HG02840 (cell line): Measurements from ENCODE around the gene PIGN.
"Not testable (repeated sequence)": the region's sequence is repeated elsewhere in the genome, so short reads cannot be mapped to it uniquely, and the experiment has no call there.

Source experiments
- ATAC-seq: cut with Tn5 transposase; IDR thresholded peaks from one replicate; pipeline ENCODE4 v1.9.1; 2021; ENCODE audit warnings: mild to moderate bottlenecking, moderate library complexity, moderate number of reproducible peaks; ENCODE audit not compliant: unreplicated experiment, low FRiP score

PIGN gene

GRCh38 chr18:62183578-62184195 lies 3.2 kb downstream of the PIGN start:
- ATAC-seq: no peak

- no peak for ATAC-seq
Observed at GRCh38 chr18:62182220-62182619, 4.6 kb downstream of the PIGN start.

DNA sequence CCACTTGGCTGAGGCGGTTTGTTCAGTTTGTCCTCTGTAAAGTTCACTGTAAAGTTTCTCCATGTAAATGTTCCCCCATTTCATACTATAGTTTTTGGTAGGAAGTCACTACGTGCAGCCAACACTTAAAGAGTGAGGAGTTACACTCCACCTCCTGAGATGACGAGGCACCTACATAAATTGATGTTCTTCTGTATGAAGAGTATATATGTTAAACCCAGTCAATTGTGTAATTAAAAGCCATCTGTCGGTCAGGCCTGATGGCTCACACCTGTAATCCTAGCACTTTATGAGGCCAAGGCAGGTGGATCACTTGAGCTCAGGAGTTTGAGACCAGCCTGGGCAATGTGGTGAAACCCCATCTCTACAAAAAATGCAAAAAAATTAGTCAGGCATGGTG lies 7.6 kb downstream of the PIGN start:
- ATAC-seq: no peak

- ATAC-seq: no peak
Observed at GRCh38 chr18:62177271-62177670, 9.6 kb downstream of the PIGN start.

- ATAC-seq: no peak
Observed at GRCh38 chr18:62175521-62175920, 11.3 kb downstream of the PIGN start.

- no peak for ATAC-seq
Observed at GRCh38 chr18:62172298-62172697, 14.6 kb downstream of the PIGN start.

- ATAC-seq: no peak
Observed at GRCh38 chr18:62170857-62171256, 16.0 kb downstream of the PIGN start.

DNA sequence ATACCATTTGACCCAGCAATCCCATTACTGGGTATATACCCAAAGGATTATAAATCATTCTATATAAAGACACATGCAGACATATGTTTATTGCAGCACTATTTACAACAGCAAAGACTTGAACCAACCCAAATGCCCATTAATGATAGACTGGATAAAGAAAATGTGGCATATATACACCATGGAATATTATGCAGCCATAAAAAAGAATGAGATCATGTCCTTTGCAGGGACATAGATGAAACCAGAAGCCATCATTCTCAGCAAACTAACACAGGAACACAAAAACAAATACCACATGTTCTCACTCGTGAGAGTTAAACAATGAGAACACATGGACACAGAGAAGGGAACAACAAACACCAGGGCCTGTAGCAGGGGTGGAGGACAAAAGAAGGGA lies 20.3 kb downstream of the PIGN start:
- not testable (repeated sequence) for ATAC-seq

- no peak for ATAC-seq
Observed at GRCh38 chr18:62165583-62165982, 21.3 kb downstream of the PIGN start.

DNA sequence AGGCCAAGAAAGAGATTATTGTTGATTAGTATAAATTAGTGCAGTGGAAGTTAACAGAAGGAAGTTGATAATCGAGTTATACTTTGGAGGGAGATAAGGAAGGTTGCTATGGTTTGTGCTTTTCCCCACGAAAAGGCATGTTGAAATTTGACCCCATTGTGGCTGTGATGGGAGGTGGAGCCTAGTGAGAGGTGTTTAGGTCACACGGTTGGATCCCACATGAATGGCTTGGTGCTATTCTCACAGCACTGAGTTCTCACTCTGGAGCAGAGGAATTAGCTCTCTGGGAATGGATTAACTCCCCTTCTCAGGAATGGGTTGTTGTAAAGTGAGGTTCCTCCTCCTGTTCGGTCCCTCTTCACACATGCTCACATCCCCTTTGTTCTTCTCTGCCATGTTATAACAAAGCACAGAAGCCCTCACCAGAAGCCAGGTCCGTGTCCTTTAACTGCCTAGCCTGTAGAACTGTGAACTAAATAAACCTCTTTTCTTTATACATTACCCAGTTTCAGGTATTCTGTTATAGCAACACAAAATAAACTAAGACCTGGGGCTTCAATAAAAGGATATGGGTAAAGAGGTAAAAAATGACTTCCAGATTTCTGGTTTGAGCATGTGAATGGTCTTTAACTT lies 21.9 kb downstream of the PIGN start:
- ATAC-seq: no peak

- ATAC-seq: no peak
Observed at GRCh38 chr18:62164310-62164709, 22.5 kb downstream of the PIGN start.

- no peak for ATAC-seq
Observed at GRCh38 chr18:62157843-62158242, 29.0 kb downstream of the PIGN start.

GRCh38 chr18:62152844-62153243 lies 34.0 kb downstream of the PIGN start:
- no peak for ATAC-seq

DNA sequence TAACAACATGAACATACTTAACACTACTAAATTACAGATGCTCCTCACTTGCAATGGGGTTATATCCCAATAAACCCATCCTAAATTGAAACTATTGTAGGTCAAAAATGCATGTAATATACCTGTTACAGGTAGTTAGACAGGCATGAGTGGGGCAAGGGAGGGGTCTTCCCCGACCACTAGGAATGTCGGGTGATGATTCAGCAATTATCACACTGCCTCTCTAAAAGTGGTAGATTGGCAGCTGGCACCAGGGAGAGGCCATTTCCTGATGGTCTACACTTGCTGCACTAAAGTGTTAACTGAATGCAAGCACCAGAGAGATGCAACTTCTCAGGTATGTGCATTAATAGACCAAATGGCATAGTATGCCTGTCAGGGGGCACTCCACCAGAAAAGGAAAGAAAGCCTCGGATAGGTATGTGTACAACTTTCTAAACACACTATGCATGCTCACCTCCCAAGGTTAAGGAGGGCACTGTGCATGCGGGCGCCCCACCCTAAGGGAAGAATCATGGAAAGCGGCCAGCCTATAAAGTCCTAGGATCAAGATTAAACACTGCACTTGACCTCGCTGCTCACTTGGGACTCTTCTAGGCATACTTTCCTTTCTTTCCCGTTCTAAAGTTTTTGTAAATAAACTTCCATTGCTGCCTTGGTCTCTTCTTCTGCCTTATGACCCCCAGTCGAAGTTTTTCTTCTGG lies 35.6 kb downstream of the PIGN start:
- ATAC-seq: no peak

- no peak for ATAC-seq
Observed at GRCh38 chr18:62144338-62144737, 42.5 kb downstream of the PIGN start.

- ATAC-seq: no peak
Observed at GRCh38 chr18:62140259-62140658, 46.6 kb downstream of the PIGN start.

DNA sequence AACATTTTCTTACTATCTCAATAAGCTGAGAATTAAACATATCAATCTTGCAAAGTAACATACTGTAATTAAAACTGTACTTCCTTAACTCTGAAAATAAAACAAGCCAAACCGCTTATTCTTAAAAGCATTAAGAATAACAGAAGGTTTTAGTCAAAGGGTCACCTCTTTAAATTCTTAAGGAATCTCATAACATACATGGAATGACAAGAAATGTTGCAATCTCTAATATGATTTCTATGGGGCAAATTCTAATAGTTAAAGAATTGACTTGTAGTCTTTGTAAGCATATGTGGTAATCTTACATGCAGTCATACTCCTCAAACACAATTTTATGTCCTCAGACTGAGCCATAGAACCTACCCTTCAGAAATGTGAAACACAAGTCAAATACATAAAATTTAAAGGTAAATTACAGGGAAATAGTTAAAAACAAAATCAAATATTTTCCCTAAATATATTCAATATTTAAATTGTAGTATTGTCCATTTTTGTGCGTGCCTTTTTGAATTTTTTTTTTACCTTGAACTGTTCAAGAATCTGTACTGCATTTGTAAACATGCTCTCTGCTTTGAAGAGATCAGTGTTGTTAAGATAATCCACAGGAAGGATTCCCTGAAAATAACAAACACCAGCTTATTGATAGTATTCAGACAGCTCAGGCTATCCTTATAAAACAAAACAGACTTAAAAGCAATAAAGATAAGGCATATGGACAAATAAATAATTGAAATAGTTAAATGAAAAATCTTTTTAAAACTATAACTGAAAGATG lies 48.2 kb downstream of the PIGN start:
- ATAC-seq: no peak

DNA sequence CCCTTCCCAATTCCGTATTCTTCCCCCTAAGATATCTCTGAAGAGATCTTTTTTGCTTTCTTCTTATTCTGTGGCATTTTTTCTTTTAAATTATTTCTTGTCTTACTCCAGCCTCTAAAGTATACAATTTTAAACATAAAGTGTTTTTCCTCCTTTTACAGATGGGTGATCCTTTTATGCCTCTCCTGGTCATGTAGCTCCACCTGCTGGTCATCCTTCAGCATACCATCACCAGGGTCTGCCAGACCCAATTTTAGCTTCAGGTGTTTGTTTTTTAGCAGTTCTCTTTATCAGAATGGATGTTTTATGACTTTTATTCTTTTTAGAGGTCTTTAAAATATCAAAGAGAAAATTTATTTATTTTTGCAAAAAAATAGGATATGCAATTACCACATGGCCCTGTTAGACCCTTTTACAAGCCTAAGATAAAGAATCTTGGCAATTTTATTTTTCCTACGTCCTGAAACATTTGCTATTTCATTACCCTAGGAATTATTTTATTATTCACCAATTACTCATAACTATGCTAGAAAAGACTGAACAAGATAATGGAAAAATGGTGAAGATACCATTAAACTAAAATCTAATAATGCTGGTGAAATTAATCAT lies 55.5 kb downstream of the PIGN start:
- ATAC-seq: no peak

- no peak for ATAC-seq
Observed at GRCh38 chr18:62128157-62128556, 58.7 kb downstream of the PIGN start.

- ATAC-seq: no peak
Observed at GRCh38 chr18:62126737-62127136, 60.1 kb downstream of the PIGN start.

GRCh38 chr18:62125702-62126101 lies 61.2 kb downstream of the PIGN start:
- no peak for ATAC-seq
